ENCODE results near the gene PI4K2A.

Gene PI4K2A

DNA sequence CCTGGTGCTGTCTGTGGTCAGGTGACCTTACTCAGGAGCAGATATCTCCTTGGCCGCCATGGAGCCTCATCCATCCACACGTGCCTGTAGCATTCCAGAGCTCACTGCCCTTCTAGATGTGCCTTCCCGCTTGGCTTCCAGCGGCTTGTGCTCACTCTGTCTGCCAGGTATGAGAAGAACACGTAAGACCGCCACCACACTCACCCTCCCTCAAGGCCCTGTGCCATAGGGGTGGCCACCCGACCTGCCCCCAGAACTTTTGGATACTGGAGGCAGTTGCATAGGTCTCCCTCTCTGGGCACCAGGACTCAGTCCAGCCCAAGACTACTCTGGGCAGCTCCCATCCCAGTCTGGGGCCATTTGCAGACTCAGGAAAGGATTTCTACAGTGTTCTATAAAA, 77.2 kb downstream of the PI4K2A start:
- no peak overlapping the region for H3K4me3 ChIP-seq (ENCODE audit: low read depth, low read length)
- TF ChIP-seq CTCF (IDR thresholded peaks at IDR 0.05; ENCODE audit: low read depth, low read length) = no peak

DNA sequence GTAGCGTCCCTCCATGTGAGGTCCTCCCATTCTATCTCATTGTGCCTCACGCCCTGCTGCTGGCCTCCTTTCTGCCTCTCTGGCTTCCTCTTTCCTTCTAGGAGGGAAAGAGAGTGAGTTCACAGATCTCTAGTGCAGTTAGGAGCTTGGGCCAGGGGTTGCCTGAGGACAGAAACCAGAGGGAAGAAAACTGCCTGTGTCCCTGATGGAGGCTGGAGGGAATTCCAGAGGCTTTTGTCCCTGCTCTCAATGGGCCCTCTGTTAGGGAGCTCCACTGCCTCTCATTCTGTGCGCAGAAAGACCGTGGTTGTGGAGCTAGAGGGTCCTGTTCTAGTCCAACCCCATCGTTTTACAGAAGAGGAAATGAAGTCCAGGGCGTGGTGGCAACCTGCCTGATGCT, 77.7 kb downstream of the PI4K2A start:
- no peak overlapping the region for H3K4me3 ChIP-seq (ENCODE audit: low read depth, low read length)
- TF ChIP-seq CTCF (IDR thresholded peaks at IDR 0.05; ENCODE audit: low read depth, low read length) = no peak

DNA sequence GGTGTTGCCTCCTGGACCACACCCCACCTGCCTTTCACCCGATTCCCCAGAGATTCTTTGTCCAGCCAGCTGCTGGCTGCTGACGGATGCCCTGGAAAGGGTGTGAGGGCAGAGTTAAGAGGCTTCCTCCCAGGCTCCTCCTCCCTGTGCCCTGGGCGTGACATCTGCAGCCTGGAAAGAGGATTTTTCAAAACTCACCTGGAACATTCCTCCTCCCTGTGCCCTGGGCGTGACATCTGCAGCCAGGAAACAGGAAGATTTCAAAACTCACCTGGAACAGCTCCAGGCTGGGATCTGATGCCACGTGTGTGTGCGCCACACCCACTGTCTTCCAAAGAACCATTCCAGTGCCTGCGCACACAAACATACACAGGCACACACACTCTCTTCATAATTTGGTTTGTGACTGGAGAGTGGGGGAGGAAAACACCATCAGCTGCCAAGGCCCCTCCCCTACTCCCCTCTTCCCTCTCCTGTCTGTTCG, 78.2 kb downstream of the PI4K2A start:
- no peak for TF ChIP-seq CTCF (IDR thresholded peaks at IDR 0.05; ENCODE audit: low read depth, low read length)
- H3K4me3 ChIP-seq (ENCODE audit: low read depth, low read length) = no peak overlapping the region

DNA sequence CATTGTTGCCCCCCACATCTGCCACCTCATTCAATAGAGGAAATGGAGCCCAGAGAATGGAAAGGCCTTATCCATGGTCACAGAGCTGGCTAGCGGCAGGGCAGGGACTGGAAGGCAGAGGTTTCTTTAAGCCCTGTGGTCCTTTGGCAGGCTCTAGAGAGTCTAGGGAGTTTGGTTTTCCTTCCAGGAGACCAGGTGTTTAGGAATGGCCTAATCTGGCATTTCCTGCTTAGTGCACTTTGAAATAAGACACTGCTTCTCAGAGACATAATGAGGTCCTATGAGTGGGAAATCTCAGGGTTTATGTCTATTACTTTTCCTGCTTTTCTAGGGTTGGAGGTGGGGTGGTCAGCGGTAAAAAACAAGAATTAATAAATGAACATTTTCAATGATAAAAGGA, 79.1 kb downstream of the PI4K2A start:
- H3K4me3 ChIP-seq (ENCODE audit: low read depth, low read length) = no peak overlapping the region
- TF ChIP-seq CTCF (IDR thresholded peaks at IDR 0.05; ENCODE audit: low read depth, low read length) = no peak

DNA sequence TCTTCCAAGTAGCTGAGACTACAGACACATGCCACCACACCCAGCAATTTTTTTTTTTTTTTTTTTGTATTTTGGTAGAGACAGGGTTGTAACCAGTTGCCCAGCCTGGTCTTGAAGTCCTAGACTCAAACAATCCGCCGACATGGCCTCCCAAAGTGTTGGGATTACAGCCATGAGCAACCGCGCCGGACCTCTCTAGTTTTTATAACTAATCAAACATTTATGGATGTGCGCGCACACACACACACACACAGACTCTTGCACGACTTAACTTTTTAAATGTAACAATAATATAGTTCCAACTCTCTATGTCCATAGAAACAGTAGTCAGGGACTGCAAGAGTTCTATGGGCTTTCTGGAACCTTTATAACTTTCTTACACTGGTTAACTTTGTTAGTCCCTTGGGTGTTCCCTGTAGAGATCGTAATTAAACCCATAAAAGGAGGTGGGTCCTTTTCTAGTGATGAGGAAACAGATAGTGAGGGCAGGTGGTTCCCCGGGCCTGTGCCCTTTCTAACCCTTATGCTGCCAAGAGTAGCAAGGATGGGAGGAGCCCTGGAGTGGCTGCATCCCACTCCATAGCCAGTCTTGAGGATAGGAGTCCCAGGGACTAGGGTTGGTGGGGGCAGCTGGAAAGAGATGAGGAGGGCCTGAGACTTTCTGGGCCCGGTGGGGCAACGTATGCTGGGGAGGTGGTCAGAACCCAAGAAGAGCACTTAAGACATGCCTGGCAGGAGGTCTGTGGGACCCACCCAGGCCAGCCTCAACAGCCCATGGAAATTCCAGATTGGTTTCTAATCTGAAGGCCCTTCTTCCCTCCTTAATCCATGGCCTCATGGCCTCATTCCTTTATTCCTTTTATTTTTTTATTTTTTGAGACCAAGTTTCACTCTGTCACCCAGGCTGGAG, 81.7 kb downstream of the PI4K2A start:
- TF ChIP-seq CTCF (IDR thresholded peaks at IDR 0.05; ENCODE audit: low read depth, low read length) = no peak
- H3K4me3 ChIP-seq (ENCODE audit: low read depth, low read length) = no peak overlapping the region

DNA sequence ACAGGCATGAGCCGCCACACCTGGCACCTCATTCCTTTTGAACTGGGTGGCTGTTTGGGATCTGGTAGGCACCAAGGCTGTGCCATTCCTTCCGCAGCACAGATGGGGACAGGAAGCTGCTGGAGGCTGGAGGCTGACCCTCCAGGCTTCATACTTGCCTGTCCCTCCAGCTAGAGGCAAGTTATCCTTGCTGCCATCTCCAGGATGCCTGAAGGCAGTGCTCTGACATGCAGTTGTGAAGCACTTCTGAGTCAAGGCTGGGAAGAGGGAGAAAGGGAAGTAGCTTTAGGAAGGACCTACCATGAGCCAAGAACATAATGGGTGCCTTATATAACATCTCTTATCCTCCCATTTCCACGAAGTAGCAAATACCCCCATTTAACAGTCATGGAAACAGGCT, 82.5 kb downstream of the PI4K2A start:
- no peak for TF ChIP-seq CTCF (IDR thresholded peaks at IDR 0.05; ENCODE audit: low read depth, low read length)
- no peak overlapping the region for H3K4me3 ChIP-seq (ENCODE audit: low read depth, low read length)

DNA sequence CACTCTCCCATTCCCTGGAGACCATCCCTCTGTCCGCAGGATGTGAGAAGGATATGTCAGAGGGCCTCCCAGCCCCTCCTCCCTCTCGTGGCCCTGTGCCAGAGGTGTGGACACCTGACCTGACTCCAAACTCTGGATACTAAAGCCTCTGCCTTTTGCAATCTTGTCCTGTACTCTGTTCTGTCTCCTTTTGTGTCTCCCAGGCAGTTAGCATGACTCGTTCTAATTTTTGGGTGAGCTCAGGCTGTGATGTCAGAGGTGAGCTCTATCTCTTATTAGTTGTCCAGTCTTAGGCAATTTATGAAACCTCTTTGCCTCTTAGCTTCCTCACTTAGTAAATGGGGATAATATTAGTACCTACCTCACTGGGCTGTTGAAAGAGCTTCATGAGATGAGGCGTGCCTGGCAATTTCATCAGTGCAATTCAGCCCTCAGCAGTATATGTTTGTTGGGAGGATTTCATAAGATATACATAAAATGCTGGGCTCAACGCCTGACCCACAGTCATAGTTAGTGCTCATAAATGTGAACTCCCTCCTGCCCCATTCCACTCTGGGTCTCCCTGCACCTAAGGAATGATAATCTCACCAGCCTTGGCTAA, 84.0 kb downstream of the PI4K2A start:
- no peak for TF ChIP-seq CTCF (IDR thresholded peaks at IDR 0.05; ENCODE audit: low read depth, low read length)
- H3K4me3 ChIP-seq (ENCODE audit: low read depth, low read length) = no peak overlapping the region
